Measurements from ENCODE around the gene ASB8. TPM values are rescaled to one million over a fixed set of nuclear protein-coding genes. Genes with fewer than 3 reads are reported as not detected.
"Not testable (repeated sequence)": the region's sequence is repeated elsewhere in the genome, so short reads cannot be mapped to it uniquely, and the experiment has no call there.

ASB8 gene
- total RNA-seq, 2 donors from 2014 or later: 20.7 to 45.3 TPM

DNA sequence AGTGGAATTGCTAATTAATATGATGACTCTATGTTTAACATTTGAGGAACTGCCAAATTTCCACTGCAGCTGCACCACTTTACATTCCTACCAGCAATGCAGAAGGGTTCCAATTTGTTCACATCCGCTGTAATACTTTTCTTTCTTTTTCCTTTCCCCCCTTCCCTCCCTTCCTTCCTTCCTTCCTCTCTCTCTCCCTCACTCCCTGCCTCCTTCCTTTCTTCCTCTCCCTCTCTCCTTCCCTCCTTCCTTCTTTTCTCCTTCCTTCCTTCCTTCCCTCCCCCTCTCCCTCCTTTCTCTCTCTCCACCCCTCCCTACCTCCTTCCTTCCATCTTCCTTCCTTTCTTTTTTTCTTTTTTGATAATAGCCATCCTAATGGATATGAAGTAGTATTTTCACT, 41.4 kb downstream of the ASB8 start:
- DNase-seq (ENCODE audit: low spot score): no peak
- Histone ChIP-seq H3K36me3 (no peaks in the 10 kb centered on the region), H3K27ac (no peak overlapping the region), H3K27me3 (replicated peaks; ENCODE audit: insufficient read depth) (no peaks in the 10 kb centered on the region), H3K4me1 (ENCODE audit: control insufficient read depth in 1 of 2, low read depth in 2 of 2) (peaks cover 3 to 19% of the 10 kb centered on the region in 2 donors), H3K9me3 (no peaks in the 10 kb centered on the region), H3K4me3 (no peak overlapping the region)
- ATAC-seq (ENCODE audit: insufficient number of reproducible peaks, low FRiP score, low read depth): no peak
- TF ChIP-seq, protein P1, sequence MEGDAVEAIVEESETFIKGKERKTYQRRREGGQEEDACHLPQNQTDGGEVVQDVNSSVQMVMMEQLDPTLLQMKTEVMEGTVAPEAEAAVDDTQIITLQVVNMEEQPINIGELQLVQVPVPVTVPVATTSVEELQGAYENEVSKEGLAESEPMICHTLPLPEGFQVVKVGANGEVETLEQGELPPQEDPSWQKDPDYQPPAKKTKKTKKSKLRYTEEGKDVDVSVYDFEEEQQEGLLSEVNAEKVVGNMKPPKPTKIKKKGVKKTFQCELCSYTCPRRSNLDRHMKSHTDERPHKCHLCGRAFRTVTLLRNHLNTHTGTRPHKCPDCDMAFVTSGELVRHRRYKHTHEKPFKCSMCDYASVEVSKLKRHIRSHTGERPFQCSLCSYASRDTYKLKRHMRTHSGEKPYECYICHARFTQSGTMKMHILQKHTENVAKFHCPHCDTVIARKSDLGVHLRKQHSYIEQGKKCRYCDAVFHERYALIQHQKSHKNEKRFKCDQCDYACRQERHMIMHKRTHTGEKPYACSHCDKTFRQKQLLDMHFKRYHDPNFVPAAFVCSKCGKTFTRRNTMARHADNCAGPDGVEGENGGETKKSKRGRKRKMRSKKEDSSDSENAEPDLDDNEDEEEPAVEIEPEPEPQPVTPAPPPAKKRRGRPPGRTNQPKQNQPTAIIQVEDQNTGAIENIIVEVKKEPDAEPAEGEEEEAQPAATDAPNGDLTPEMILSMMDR (IDR thresholded peaks at IDR 0.05): no peak

DNA sequence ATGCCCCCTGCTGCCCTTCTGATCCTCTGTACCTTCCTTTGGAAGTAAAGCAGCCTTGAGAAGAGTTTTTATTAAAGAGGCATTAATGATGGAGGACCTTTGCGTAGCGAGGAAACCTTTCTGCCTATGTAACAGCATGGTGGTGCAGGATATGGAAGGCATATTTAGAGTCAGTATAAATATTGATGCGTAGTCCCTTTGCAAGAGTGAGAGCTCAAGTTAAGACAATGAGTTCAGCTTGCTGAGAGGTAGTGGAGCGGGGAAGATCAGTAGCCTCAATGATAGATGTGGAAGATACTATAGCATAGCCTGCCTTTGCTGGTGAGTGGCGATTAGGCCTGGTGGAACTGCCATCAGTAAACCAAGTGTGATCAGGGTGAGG, 46.0 kb downstream of the ASB8 start:
- H3K4me1 ChIP-seq (ENCODE audit: control insufficient read depth in 1 of 2, low read depth in 2 of 2); H3K4me3 ChIP-seq; H3K27ac ChIP-seq; H3K27me3 ChIP-seq (replicated peaks; ENCODE audit: insufficient read depth); ATAC-seq (ENCODE audit: insufficient number of reproducible peaks, low FRiP score, low read depth); DNase-seq (ENCODE audit: low spot score); H3K36me3 ChIP-seq; H3K9me3 ChIP-seq: not testable (repeated sequence)

DNA sequence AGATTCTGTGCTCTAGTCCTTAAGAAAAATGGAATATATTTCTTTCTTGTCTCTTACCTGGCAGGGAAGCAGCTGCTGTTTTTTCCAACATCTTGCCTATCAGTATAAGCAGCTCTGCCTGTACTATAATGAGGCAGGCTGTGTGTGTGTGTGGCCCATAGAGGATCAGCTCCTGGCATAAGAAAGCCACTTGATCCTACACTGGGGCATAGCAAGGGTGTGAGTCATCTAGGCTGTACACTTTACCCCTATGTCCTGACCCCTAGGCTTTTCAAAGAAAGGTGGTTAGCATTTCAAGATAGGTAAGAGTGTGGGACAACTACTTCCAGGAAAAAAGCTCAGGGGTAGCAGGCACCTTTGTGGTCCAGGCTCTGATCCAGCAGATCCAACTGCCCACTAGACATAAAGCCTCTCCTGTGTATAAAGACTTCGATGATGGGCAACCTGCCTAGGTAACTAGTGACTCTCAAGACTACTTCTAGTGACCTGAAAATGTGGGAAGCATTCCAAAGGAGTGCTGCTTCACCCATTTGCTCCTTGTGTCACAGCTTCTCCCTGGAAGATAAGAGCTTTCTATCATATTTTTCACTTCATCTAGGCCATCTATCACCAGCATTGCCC, 46.5 kb downstream of the ASB8 start:
- H3K4me3 ChIP-seq: no peak overlapping the region
- H3K4me1 ChIP-seq (ENCODE audit: control insufficient read depth in 1 of 2, low read depth in 2 of 2): peaks cover 6 to 8% of the 10 kb centered on the region in 2 donors
- DNase-seq (ENCODE audit: low spot score): no peak
- H3K36me3 ChIP-seq: no peaks in the 10 kb centered on the region
- no peaks in the 10 kb centered on the region for H3K27me3 ChIP-seq (replicated peaks; ENCODE audit: insufficient read depth)
- TF ChIP-seq, protein P1 (IDR thresholded peaks at IDR 0.05): no peak
- ATAC-seq (ENCODE audit: insufficient number of reproducible peaks, low FRiP score, low read depth): no peak
- no peak overlapping the region for H3K27ac ChIP-seq
- H3K9me3 ChIP-seq: no peaks in the 10 kb centered on the region

DNA sequence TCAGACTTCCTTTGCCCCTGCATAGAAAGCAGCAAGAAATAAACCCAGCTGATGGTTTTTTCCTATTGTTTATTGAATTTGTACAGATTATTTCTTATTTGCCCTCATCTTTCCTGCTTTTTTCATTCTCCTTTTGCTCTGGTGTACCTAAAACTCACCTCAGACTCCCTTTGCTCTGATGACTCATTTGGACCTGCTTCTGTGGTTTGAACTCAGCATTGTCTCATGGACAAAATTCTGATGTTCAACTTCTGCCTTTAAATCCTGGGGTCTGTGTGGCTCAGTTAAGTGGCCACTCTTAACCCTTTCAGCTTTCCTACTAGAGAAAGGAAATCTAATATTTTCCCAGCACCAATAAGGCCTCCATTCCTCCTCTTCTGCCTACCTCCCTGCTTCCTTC, 47.9 kb downstream of the ASB8 start:
- Histone ChIP-seq H3K36me3 (no peaks in the 10 kb centered on the region), H3K4me1 (ENCODE audit: control insufficient read depth in 1 of 2, low read depth in 2 of 2) (peaks cover 12 to 14% of the 10 kb centered on the region in 2 donors), H3K27ac (no peak overlapping the region), H3K27me3 (replicated peaks; ENCODE audit: insufficient read depth) (no peaks in the 10 kb centered on the region), H3K4me3 (no peak overlapping the region), H3K9me3 (no peaks in the 10 kb centered on the region)
- no peak for DNase-seq (ENCODE audit: low spot score)
- no peak for ATAC-seq (ENCODE audit: insufficient number of reproducible peaks, low FRiP score, low read depth)
- TF ChIP-seq, protein P1 (IDR thresholded peaks at IDR 0.05): no peak

DNA sequence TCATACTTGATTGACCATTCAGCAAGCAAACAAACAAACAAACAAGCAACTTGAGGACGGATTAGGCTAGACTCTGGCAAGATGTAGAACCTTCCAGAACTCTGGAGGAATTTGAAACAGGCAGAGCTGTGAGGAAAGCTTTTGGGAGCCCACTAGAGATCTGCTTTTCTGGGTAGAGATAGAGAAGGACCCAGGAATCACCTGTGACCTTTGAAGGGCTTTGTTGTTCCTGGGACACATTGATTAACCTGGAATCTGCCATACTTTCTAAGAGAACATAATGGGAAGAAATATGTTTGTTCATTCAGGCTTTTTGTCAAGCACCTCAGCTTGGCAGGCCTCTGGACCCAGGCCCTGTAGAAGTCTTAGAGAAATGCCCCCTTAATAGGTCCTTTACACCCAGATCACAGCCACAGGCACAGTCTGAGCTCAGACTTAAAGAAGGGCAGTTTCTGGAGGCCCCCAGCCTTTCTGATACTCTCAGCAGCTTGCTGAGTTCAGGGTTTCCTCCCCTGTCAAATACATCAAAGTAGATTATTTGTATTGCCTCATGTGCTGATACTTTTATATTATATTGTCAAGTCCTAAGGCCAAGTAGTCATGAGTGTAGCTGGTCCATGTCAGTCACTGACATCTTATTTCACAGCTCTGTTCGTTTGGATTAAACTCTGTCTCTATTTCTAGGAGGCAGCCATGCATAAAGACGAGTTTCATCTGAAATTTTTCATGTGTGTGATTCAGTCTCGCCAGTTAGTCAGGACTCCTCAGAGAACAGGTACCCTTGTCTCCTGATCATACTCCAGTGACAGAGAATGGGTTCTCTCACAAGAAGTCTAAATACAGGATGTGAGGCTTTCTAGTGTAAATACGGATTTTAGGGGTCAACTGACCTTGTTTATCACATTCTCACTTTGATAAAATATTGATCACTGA, 50.4 kb downstream of the ASB8 start:
- DNase-seq (ENCODE audit: low spot score): no peak
- ATAC-seq (ENCODE audit: insufficient number of reproducible peaks, low FRiP score, low read depth): no peak
- H3K4me1 ChIP-seq (ENCODE audit: control insufficient read depth in 1 of 2, low read depth in 2 of 2): peaks cover 18 to 20% of the 10 kb centered on the region in 2 donors

More for the DNA sequence above, 50.4 kb downstream of the ASB8 start:
- Histone ChIP-seq H3K27ac (peak overlapping the region; percentile 84 to 86), H3K4me3 (peak overlapping the region; percentile 80), H3K36me3 (no peaks in the 10 kb centered on the region), H3K9me3 (no peaks in the 10 kb centered on the region), H3K27me3 (replicated peaks; ENCODE audit: insufficient read depth) (no peaks in the 10 kb centered on the region)
- TF ChIP-seq, protein P1 (IDR thresholded peaks at IDR 0.05): no peak
